Measurements from ENCODE around the gene VAV2.

Gene VAV2

DNA sequence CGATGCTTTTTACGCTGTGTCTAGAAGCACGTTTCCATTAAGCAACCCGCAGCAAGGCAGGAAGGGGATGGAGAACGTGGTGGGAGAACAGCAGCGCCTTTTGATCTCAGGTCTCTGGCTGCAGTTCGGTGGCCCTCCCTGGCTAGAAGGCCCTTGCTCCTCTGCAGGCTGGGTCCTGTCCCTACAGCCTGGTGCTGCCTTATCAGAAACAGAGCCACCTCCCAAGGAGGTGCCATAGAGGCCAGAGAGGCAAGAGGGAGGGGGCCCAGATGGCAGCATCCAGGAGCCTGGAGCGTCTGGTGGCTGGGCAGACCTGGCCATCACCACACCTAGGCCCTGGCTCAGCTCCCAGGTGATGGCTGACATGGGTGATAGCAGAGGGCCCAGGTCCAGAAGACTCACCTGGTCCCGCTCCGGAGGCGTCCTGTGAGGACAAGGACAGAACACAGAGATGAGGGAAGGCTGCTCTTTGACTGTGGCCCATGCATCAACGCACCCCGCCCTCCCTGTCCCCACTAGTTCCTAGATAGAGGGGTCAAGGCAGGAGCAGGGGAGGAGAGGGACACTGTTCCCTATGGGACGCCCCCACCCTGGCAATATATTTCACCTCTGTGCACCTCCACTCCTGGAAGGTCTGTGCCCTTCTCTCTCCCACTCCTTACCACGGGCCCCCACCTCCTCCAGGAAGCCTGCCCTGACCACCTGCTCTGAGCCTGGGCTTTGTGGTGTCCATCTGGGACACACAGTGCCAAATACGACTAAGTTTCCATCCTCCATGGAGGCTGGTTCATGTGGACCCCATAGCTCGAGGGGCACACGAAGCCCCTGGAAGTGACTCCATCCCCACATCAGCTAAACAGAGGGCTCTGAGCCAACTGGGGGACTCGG, 212.4 kb downstream of the VAV2 start:
- no peaks in the 10 kb centered on the region for H3K36me3 Mint-ChIP-seq
- H3K27ac Mint-ChIP-seq, result no peak overlapping the region
- no peaks in the 10 kb centered on the region for H3K4me1 Mint-ChIP-seq
- H3K9me3 Mint-ChIP-seq, result no peaks in the 10 kb centered on the region
- H3K4me3 Mint-ChIP-seq, result no peak overlapping the region
- no peaks in the 10 kb centered on the region for H3K27me3 Mint-ChIP-seq

- H3K27ac Mint-ChIP-seq, result no peak overlapping the region
- H3K9me3 Mint-ChIP-seq, result no peaks in the 10 kb centered on the region
- peaks cover 1% of the 10 kb centered on the region for H3K36me3 Mint-ChIP-seq
- no peaks in the 10 kb centered on the region for H3K27me3 Mint-ChIP-seq
- H3K4me3 Mint-ChIP-seq, result no peak overlapping the region
- H3K4me1 Mint-ChIP-seq, result no peaks in the 10 kb centered on the region
Measured at GRCh38 chr9:133779081-133779480, 213.0 kb downstream of the VAV2 start.

DNA sequence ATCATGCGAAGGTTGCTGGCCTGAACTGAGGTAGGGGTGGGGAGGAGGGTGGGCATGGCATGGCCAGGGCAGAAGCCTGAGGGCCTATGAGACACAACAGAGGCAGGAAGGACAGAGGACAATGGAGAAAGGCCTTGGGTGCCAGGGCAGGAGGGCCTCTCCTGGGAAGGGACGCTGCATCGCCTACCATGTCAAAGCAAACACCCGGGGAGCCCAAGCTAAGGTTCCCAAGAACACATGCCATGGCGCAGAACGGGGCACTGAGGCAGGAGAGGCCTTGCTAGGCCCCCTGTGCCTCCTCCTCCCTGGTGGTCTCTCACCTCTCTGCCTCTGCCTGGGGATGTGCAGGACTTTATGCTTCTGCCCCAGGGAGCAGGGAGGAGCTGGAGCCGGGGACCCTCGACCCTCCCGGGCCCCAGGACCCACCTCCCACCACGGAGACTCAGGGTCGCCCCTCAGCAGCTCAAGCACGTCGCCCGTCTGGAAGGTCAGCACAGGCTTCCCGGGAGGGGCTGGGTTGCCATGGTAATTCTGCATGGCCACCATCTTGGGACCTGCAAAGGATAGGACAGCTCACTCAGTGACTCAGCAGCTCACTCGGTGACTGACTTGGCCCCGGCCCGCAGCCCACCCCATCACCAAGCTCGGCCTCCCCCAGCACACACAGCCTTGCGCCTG, 213.6 kb downstream of the VAV2 start:
- Mint-ChIP-seq H3K4me1 (no peaks in the 10 kb centered on the region), H3K27ac (no peak overlapping the region), H3K4me3 (no peak overlapping the region), H3K27me3 (no peaks in the 10 kb centered on the region), H3K9me3 (no peaks in the 10 kb centered on the region), H3K36me3 (peaks cover 2% of the 10 kb centered on the region)

- no peaks in the 10 kb centered on the region for H3K9me3 Mint-ChIP-seq
- H3K27ac Mint-ChIP-seq, result no peak overlapping the region
- no peak overlapping the region for H3K4me3 Mint-ChIP-seq
- H3K36me3 Mint-ChIP-seq, result peaks cover 3% of the 10 kb centered on the region
- H3K4me1 Mint-ChIP-seq, result no peaks in the 10 kb centered on the region
- H3K27me3 Mint-ChIP-seq, result no peaks in the 10 kb centered on the region
Measured at GRCh38 chr9:133777871-133778270, 214.3 kb downstream of the VAV2 start.

DNA sequence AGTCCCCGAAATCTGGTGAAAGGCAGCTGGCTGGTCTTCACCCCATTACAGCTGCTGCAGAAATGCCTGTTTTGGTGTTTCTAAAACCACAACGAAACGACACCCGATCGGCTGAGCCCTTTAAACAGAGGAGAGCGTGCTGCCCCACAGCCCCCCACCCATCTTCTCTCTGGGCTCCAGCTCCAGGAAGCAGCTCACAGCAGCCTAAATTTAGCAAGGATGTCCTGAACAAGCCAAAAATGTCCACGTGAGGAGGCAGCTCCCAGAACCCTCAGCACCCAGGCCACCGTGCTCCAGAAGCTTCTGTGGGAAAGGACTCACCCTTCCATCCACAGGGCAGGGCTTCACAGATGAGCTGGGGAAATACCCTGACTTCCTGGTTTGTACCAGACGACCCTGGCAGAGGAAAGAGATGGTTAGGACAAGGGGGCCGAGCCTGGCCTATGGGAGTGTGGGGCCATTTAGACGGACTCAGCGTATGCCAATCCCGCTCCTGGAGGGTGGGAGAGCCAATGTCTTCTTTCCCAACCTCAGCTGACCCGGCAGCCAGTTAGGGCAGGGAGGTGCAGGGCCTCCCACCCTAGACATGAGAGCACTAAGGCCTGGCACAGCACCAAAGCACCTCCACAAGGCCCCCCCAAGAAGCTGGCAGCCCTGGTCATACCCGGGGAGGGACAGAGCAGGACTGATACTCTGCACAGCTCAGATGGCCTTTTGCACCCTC, 214.9 kb downstream of the VAV2 start:
- Mint-ChIP-seq H3K9me3 (no peaks in the 10 kb centered on the region), H3K36me3 (peaks cover 3% of the 10 kb centered on the region), H3K4me1 (no peaks in the 10 kb centered on the region), H3K27me3 (no peaks in the 10 kb centered on the region), H3K27ac (no peak overlapping the region), H3K4me3 (no peak overlapping the region)

- no peaks in the 10 kb centered on the region for H3K4me1 Mint-ChIP-seq
- H3K4me3 Mint-ChIP-seq, result no peak overlapping the region
- peaks cover 3% of the 10 kb centered on the region for H3K36me3 Mint-ChIP-seq
- H3K27ac Mint-ChIP-seq, result no peak overlapping the region
- H3K9me3 Mint-ChIP-seq, result no peaks in the 10 kb centered on the region
- H3K27me3 Mint-ChIP-seq, result no peaks in the 10 kb centered on the region
Measured at GRCh38 chr9:133775951-133776905, 215.9 kb downstream of the VAV2 start.

GRCh38 chr9:133775291-133775690, 216.8 kb downstream of the VAV2 start:
- Mint-ChIP-seq H3K9me3 (no peaks in the 10 kb centered on the region), H3K36me3 (peaks cover 5% of the 10 kb centered on the region), H3K4me3 (no peak overlapping the region), H3K27ac (no peak overlapping the region), H3K4me1 (no peaks in the 10 kb centered on the region), H3K27me3 (no peaks in the 10 kb centered on the region)

- Mint-ChIP-seq H3K27ac (no peak overlapping the region), H3K27me3 (no peaks in the 10 kb centered on the region), H3K4me1 (no peaks in the 10 kb centered on the region), H3K36me3 (peaks cover 5% of the 10 kb centered on the region), H3K9me3 (no peaks in the 10 kb centered on the region), H3K4me3 (no peak overlapping the region)
Measured at GRCh38 chr9:133774799-133775198, 217.3 kb downstream of the VAV2 start.

DNA sequence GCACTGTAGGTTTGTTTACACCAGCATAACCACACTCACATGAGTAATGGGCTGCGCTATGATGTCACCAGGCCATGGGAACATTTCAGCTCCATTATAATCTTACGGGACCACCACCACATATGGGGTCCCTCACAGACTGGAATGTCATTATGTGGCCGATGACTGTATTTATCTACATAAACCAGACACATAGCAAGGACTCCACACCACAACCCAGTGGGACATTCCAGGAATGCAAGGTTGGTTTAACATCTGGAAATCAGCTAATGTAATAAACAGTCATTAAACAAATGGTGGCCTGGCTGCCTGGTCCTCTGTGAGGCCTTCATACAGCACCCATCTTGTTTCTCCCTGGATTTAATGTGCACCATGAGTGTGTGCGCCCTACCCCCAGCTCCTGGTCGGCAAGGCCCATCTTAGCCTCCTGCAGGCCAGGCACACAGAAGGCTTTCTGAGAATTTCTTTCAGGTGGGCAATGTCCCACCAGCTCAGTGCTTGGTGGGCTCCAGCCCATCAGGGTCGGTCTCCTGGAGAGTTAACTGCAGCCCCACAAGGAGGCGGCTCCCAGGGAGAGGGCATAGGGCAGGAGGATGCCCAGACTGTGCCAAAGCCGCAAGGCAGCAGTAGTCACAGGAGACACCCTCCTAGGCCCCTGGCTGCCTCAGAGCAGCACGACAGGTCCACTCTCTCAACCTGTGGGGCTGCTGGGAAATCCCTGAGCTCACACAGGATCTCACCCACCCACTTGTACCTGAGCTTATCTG, 218.1 kb downstream of the VAV2 start:
- Mint-ChIP-seq H3K27me3 (no peaks in the 10 kb centered on the region), H3K9me3 (no peaks in the 10 kb centered on the region), H3K4me1 (no peaks in the 10 kb centered on the region), H3K27ac (no peak overlapping the region), H3K36me3 (peaks cover 5% of the 10 kb centered on the region), H3K4me3 (no peak overlapping the region)

DNA sequence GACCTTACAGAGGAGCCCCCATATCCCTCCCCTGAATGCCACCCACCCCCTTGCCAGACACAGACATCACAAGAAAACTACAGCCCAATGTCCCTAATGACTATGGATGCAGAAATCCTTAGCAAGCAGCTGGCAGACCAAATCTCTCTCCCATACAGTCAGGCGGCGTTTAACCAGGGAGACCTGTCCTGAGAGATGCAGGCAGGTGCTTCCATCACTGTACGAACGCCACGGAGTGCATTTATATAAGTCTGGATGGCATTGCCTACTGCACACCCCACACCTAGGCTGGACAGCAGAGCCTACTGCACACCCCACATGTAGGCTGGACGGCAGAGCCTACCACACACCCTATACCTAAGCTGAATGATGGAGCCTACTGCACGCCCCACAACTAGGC, 219.5 kb downstream of the VAV2 start:
- Mint-ChIP-seq H3K9me3 (no peaks in the 10 kb centered on the region), H3K4me1 (no peaks in the 10 kb centered on the region), H3K27ac (no peak overlapping the region), H3K4me3 (no peak overlapping the region), H3K36me3 (peaks cover 7% of the 10 kb centered on the region), H3K27me3 (no peaks in the 10 kb centered on the region)

DNA sequence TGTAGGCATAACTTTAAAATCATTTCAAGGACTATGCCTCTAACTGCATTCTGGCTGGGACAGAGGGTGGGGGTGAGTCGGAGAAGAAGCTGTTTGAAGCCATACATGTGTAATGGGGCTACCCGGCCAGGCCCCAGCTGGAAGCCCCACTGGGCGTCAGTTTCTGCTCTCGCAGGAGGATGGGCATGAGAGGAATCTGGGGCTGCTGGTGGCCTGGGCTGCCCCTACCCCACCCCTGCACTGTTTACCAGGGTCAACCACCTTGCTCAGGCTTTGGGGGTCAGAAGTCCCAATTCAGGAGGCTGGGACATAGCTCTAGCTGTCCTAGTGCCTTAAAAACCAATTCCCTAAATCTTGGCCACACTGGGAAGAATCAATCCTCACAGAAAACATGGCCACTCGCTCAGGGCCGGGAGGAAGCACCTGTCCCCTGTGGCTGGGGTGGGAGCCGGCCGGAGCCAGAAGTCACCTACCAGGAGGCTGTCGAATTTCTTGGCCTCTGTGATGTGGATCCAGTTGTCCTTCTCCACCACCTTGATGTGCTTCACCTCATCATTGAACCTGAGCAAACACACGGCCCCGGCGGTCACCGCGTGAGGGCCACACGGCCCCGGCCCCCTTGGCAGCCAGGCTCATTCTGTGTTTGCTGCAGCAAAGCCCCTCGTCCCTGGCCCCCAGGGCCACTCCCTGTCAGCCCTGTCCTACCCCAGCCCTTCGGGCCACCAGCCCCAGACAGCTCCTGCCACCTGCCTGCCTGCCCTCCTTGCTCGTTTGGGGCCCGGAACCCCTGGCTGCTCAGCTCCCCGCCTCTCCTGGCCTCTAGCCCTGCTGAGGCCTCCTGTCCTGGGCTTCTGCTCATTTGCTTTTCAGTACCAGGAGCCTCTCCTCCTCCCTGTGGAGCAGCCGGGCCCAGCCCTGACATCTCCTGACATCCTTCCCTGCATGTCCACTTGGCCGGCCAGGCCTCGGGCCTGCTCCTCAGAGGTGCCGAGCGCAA, 220.3 kb downstream of the VAV2 start:
- H3K27ac Mint-ChIP-seq, result no peak overlapping the region
- no peak overlapping the region for H3K4me3 Mint-ChIP-seq
- no peaks in the 10 kb centered on the region for H3K27me3 Mint-ChIP-seq
- peaks cover 8% of the 10 kb centered on the region for H3K36me3 Mint-ChIP-seq
- H3K9me3 Mint-ChIP-seq, result no peaks in the 10 kb centered on the region
- H3K4me1 Mint-ChIP-seq, result no peaks in the 10 kb centered on the region

GRCh38 chr9:133770076-133770777, 221.9 kb downstream of the VAV2 start:
- no peaks in the 10 kb centered on the region for H3K4me1 Mint-ChIP-seq
- peaks cover 10% of the 10 kb centered on the region for H3K36me3 Mint-ChIP-seq
- H3K9me3 Mint-ChIP-seq, result peaks cover 6% of the 10 kb centered on the region
- H3K27ac Mint-ChIP-seq, result no peak overlapping the region
- H3K4me3 Mint-ChIP-seq, result no peak overlapping the region
- no peaks in the 10 kb centered on the region for H3K27me3 Mint-ChIP-seq

DNA sequence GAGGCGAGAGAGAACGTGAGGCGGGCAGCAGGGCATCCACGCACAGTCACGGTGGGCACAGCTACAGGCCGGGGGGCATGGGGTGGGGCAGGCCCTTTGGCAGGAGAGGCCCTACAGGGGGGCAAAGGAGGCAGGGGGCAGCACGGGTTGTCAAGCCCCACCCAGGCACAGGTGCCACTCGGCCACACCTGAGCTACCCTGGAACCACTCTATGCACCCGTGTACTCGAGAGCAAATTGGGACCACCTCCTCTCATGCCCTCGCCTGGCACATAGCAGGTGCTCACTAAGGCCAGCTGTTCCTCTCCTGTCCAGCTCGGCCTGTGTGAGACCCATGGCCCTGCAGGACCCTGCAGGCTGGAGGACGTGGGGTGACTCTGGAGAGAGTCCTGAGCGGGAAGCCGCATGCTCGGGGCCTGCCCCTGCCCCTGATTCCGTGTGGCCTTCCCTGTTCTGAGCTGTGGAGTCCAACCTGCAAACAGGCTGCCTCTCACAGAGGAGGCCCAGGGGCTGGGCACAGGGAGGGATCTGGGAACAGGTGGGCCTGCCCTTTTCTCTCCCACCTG, 222.5 kb downstream of the VAV2 start:
- H3K27ac Mint-ChIP-seq, result no peak overlapping the region
- peaks cover 6% of the 10 kb centered on the region for H3K9me3 Mint-ChIP-seq
- H3K4me1 Mint-ChIP-seq, result no peaks in the 10 kb centered on the region
- H3K27me3 Mint-ChIP-seq, result no peaks in the 10 kb centered on the region
- no peak overlapping the region for H3K4me3 Mint-ChIP-seq
- peaks cover 9% of the 10 kb centered on the region for H3K36me3 Mint-ChIP-seq
